Measurements from ENCODE around the gene PCBP3. TPM values are rescaled to one million over a fixed set of nuclear protein-coding genes. Genes with fewer than 3 reads are reported as not detected.

The PCBP3 gene
- total RNA-seq, 6 experiments from 2014 or later: 0.37 to 1.5 (median 0.69) TPM

- intact Hi-C loops (cut with DNase I): no loop called here
- no peak for DNase-seq
These were observed 193.5 kb downstream of the PCBP3 start for GRCh38 chr21:45836694-45837670.

DNA sequence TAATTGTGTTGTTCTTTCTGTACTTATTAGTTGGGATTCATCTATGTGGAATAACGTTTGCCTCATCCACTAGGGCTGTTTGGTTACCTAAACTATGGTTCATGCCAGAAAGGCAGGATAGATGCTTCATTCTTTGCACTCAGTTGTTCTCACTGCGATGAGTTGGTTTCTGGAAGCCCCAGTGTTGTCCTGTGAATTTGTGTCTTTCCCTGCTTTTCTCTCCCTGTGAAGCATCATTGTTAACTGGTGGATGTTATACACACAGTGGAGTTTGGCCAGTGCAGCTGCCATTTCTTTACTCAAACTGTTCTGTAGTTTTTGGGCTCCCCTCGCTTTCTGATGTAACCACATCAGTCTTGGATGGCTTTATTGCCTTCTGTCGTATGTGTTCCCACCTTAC is 194.4 kb downstream of the PCBP3 start:
- no peak overlapping the region for H3K27ac ChIP-seq
- intact Hi-C loops (cut with DNase I): no loop called here
- H3K4me3 ChIP-seq: no peak overlapping the region
- H3K36me3 ChIP-seq: no peaks in the 10 kb centered on the region
- ATAC-seq: no peak
- peaks cover 0 to 4% (median 0%) of the 10 kb centered on the region in 4 donors for H3K9me3 ChIP-seq
- TF ChIP-seq, protein P1, sequence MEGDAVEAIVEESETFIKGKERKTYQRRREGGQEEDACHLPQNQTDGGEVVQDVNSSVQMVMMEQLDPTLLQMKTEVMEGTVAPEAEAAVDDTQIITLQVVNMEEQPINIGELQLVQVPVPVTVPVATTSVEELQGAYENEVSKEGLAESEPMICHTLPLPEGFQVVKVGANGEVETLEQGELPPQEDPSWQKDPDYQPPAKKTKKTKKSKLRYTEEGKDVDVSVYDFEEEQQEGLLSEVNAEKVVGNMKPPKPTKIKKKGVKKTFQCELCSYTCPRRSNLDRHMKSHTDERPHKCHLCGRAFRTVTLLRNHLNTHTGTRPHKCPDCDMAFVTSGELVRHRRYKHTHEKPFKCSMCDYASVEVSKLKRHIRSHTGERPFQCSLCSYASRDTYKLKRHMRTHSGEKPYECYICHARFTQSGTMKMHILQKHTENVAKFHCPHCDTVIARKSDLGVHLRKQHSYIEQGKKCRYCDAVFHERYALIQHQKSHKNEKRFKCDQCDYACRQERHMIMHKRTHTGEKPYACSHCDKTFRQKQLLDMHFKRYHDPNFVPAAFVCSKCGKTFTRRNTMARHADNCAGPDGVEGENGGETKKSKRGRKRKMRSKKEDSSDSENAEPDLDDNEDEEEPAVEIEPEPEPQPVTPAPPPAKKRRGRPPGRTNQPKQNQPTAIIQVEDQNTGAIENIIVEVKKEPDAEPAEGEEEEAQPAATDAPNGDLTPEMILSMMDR (IDR thresholded peaks at IDR 0.05): no peak
- TF ChIP-seq POLR2A (IDR thresholded peaks at IDR 0.05): no peak
- H3K27me3 ChIP-seq: no peaks in the 10 kb centered on the region
- 62% methylated on average over 4 of the region's 4 CpGs for whole genome bisulfite sequencing (ENCODE audit: insufficient coverage, low coverage, low lambda C conversion rate, missing lambda C conversion rate)
- DNase-seq: no peak
- H3K4me1 ChIP-seq: no peaks in the 10 kb centered on the region

More at GRCh38 chr21:45836694-45837670, 193.5 kb downstream of the PCBP3 start:
- Histone ChIP-seq H3K9me3 (peaks cover 0 to 4% (median 0%) of the 10 kb centered on the region in 4 donors), H3K4me1 (no peaks in the 10 kb centered on the region), H3K4me3 (no peak overlapping the region), H3K27me3 (no peaks in the 10 kb centered on the region), H3K36me3 (no peaks in the 10 kb centered on the region), H3K27ac (no peak overlapping the region)
- TF ChIP-seq POLR2A (IDR thresholded peaks at IDR 0.05): no peak
- TF ChIP-seq, protein P1 (IDR thresholded peaks at IDR 0.05): no peak
- WGBS (ENCODE audit: insufficient coverage, low coverage, low lambda C conversion rate, missing lambda C conversion rate): 64% methylated on average over 9 of the region's 24 CpGs
- no peak for ATAC-seq

DNA sequence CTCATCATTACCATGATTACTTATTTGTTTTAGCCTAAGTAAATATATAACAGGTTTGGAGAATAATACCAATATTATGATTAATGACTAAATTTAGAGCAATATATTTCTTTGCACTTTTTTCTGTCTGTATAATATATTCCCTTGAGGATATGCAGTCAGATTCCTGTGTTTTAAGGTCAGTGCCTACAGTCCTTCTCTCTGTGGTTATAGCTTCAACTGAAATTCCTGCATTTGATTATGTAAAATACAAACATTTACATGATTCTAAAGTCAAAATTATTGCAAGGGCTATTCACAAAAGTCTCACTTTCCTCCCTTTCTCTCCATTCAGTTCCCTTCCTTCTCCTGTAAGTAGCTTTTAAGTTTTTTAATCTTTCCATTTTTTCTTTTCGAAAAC is 195.1 kb downstream of the PCBP3 start:
- ATAC-seq: no peak
- WGBS (ENCODE audit: insufficient coverage, low coverage, low lambda C conversion rate, missing lambda C conversion rate): 80% methylated on average over 1 of the region's 1 CpG
- intact Hi-C loops (cut with DNase I): no loop called here

DNA sequence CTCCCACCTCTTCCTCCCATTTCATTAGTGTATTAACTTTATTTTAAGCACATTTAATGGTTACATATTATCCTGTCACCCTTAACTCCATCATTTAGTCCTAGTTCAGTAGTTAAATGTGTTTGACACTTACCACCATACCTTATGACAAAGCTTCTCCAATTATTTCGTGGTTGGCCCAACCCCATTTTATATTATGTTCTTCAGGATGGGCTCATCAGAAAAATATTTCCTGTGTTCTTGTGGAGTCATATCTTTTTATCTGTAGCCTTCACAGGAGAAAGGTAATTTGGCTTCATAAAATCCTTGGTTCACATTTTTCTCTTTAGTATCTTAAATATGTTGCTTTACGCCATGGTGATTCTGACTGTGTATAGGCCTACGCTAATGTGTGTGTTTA is 195.7 kb downstream of the PCBP3 start:
- H3K27ac ChIP-seq: no peak overlapping the region
- no peaks in the 10 kb centered on the region for H3K36me3 ChIP-seq
- ATAC-seq: no peak
- peaks cover 0 to 4% (median 0%) of the 10 kb centered on the region in 4 donors for H3K9me3 ChIP-seq
- no peak for DNase-seq
- WGBS (ENCODE audit: insufficient coverage, low coverage, low lambda C conversion rate, missing lambda C conversion rate): 71% methylated on average over 3 of the region's 3 CpGs
- no peak overlapping the region for H3K4me3 ChIP-seq
- TF ChIP-seq POLR2A (IDR thresholded peaks at IDR 0.05): no peak
- TF ChIP-seq, protein P1 (IDR thresholded peaks at IDR 0.05): no peak
- no peaks in the 10 kb centered on the region for H3K27me3 ChIP-seq
- H3K4me1 ChIP-seq: no peaks in the 10 kb centered on the region
- intact Hi-C loops (cut with DNase I): no loop called here

More for the DNA sequence above, 195.1 kb downstream of the PCBP3 start:
- no peaks in the 10 kb centered on the region for H3K4me1 ChIP-seq
- no peak overlapping the region for H3K4me3 ChIP-seq
- H3K9me3 ChIP-seq: peaks cover 0 to 4% (median 0%) of the 10 kb centered on the region in 4 donors
- H3K27me3 ChIP-seq: no peaks in the 10 kb centered on the region
- H3K27ac ChIP-seq: no peak overlapping the region
- no peaks in the 10 kb centered on the region for H3K36me3 ChIP-seq
- DNase-seq: no peak
- TF ChIP-seq, protein P1 (IDR thresholded peaks at IDR 0.05): no peak
- TF ChIP-seq POLR2A (IDR thresholded peaks at IDR 0.05): no peak

Measured in right lobe of liver (tissue), 6 donors.